Measurements from ENCODE around the gene TRIM59.

- TF ChIP-seq CTCF (IDR thresholded peaks at IDR 0.05; ENCODE audit: insufficient read depth, low read length), result no peak
- TF ChIP-seq POLR2AphosphoS5 (IDR thresholded peaks at IDR 0.05; ENCODE audit: low read depth), result no peak
- TF ChIP-seq SPI1 (IDR thresholded peaks at IDR 0.05; ENCODE audit: borderline replicate concordance, low read depth), result no peak
- TF ChIP-seq REST (IDR thresholded peaks at IDR 0.05; ENCODE audit: insufficient replicate concordance, low read depth), result no peak
Measured at GRCh38 chr3:160403796-160404470, 45.7 kb downstream of the TRIM59 start.
